ENCODE results near the gene KIF21B.

KIF21B gene

DNA sequence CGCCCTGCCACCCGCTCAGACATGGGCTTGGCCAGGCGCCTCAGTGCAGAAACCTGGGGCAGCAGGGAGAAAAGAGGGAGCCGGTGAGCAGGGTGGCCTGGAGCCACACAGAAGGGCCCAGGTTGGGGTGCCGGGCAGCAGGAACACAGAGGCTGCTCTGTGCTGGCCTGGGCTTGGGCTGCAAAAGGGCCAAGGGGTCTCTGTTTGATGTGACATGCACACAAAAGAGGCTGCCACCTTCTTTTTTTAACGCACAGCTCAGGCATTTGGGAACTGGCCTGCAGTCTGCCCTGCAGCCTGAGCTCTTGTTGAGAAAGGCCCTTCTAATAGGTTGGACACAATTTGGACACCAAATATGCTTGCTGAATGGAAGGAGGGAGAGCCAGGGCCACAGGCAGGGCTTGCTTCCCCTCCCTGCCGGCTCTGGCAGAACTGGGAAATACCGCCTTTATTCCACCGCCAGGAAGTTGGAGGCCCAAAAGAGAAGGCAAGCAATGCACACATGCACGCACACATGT, 32.4 kb downstream of the KIF21B start:
- DNase-seq: no peak

DNA sequence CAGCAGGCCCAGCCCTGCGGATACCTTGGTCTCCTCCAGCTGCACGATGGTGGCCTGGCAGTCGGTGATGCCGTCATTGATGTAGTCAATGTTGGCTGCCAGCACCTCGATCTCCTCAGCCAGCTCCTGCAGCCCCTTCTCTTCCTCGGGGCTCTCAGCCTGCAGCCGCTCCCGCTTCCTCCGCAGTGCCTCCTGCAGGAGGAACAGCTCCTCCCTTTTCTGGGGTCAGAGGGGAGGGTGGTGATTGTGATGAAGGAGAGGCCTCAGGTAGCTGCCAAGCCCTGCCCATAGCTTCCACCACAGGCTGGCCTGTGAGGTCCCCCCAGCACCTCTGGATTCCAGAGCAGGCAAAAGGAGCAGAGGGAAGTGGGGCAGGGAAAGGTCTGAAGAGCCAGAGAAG, 33.4 kb downstream of the KIF21B start:
- DNase-seq: no peak

DNA sequence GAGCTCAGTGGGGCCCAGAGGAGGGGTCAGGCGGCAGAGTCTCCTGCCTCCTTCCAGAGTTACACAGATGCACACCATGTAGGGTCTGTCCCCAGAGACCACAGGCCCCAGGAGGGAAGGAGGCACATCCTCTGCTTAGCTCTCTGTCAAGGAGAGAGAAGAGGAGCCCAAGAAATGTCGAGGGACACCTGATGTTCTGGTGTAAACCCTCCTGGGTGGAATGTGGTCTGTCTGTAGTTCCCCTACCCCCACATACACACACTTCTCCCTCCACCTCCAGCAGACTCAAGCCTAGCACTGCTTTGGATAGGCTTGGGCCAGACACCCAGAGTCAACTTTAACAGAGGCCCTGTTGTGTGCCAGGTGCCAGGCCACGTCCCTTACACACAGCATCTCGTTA, 34.2 kb downstream of the KIF21B start:
- no peak for DNase-seq

DNA sequence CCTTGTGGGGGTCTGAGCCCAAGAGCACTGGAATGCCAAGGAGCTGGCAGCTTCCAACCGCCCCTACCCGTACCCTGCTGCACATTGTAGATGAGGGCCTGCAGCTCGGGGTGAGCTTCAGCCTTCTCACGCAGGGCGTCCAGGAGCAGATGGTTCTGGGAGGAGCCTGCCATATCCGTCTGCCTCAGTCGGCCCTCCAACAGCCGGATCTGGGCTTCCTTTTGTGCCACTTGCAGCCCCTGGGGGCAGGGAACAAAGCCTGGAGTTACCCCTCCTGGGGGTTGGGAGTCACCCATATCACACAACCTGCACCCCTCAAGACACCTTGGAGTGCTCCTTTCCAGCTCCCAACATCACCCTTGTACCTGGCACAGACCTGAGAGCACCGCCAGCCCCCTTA, 34.8 kb downstream of the KIF21B start:
- DNase-seq: no peak

DNA sequence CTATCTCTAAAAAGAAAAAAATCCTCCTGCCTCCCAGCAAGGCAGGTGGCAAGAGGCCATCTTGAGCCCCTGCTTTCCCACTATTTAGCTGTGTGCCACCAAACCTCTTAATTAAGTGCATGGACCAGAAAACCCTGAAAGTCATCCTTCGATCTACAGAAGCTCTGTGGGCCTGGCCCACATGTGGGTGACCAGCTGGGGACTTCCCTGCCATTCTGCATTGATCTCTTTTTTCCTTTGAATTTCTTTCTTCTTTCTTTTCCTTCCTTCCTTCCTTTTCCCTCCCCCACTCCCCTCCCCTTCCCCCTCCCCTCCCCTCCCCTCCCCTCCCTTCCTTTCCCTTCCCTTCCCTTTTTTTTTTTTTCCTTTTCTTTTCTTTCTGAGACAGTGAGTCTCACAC, 38.0 kb downstream of the KIF21B start:
- DNase-seq: no peak

DNA sequence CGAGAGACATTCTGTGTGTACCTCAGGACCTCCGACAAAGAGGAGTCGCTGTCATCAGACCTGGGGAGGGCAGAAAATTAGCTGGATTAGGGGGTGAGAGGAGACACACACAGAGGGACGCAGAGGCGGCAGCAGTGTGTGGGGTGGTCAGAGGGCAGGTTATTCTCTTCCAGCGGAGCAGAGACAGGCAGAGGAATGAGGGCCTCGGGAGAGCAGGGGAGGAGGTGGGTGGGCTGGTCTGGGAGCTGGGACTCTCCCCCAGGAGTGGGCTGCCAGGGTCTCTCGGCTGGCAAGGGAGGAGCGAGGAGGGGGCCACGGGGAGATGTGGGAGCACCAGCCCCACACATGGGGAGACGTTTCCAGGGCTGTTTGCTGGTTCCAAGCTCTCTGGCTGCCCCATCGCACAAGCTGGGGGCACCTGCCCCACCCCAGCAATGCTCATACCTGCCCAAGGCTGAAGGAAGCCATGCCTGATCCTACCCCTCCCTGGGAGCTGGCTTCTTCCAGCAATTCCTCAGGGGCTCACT, 40.4 kb downstream of the KIF21B start:
- no peak for DNase-seq

DNA sequence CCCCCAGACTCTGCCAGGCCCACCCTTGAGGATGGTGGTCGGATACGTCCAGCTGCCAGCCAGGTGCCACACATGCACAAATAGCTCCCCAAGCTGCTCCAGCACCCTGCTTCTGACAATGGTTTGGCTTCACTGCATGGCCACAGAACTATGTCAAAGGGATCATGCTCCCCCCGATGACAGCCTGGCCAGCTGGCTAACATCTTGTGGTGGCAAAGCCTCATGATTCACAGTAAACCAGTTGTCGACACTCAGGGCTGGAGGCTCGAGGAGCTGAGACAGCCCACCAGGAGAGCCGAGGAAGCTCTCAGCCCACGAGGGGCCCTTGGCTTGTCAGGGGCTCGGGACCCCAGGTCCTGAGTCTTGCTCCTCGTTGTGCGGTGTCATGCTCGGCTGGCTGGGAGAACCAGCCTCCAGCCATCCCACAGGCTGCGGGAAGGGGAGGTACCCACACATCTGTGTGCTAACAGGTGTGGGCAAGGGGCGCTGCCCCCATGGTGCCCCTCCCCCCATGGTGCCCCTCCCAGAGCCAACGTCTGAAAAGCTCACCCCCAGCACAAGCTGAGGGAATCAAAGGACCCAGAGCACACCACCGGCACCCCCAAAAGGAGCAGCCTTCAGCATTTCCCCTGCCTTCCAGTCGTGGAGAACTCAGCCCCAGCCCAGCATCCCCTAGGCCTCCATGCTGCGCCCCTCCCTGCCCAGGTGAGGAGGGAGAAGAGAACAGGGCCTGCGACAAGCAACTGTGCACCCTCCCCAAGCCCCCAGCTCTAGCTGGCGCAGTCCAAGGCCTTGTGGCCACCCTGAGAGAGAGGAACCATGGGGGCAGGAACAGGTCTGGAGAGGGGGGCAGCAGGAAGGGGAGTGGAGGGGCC, 41.2 kb downstream of the KIF21B start:
- DNase-seq: no peak

DNA sequence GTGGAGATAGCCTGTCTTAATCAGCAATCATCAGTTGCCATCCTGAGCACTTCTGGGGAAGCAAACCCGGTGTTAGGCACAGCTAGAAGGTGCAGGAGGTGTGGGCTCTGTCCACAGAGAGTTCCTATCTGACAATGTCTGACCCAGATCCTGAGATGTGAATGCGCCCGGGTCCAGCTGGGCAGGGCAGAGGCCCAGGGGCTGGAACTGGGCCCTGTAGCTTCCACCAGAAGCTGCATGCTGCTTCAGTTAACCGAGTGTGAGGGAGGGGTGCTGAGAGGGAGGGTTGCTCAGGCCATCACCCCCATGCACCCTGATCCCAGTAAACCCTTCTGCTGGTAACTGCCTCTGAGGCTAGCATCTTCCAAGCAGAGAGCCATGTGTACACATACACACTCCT, 42.2 kb downstream of the KIF21B start:
- no peak for DNase-seq

DNA sequence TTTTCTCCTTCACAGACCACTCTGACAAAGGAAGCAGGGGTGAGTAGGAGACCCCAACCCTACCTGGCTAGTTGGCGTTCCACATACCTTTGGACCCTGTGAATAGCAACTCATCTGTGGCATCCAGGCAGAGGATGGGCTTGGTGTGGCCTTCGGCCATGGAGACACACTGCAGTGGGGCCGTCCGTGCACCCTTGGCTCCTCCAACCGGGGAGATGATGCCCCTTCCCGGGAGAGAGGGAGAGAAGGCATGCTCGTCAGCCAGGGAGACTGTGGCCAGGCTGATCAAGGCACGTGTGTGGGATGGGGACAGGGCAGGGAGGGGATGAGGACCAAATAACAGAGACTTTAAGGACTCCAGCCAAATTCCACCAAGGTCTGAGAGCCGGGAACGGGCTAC, 42.6 kb downstream of the KIF21B start:
- no peak for DNase-seq

DNA sequence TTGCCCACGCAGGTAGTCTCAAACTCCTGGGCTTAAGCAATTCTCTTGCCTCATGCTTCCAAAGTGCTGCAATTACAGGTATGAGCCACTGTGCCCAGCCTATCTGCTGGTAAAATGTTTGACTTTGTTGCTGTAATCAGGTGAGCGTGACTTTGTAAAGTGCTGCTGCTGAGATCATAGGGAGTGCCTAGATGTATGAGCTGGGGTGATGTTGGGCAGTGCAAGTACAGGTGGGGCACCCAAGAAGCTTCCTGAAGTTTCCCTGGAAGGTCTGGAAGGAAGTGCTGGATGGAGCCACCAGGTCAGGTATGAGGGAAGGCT, 43.1 kb downstream of the KIF21B start:
- DNase-seq: no peak

DNA sequence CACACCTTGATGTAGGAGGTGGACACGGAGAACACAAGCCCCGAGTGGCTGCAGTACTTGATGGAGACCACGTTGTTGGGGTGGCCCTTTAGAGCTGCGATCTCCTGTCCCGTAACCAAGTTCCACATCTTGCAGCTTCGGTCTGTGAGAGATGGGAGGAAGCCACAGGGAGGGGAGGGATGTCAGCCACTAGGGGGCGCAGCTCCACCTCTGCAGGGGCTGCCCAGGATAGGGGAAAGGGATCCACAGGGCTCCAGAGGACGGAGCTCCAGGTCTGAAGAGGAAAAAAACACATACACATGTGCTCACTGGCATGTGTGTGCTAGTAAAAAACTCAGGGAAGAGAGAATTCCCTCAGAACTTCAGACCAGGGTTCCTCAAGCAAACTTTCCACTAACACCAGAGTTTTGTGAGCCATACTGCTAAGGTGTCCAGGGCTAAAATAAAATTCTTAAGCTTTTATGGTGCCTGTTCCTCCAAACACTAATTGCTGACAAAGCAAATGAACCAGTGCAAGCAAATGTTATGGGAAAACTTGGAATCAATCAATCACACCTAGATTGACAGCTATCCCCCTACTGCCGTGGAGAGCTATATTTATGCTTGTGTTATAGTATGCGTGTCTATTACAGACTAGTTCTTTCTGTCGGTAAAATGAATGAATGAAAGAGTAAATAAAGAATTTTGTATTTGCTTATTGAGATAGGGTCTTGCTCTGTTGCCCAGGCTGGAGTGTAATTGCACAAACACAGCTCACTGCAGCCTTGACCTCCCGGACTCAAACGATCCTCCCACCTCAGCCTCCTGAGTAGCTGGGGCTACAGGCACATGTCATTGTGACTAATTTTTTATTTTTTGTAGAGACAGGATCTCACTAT, 43.7 kb downstream of the KIF21B start:
- DNase-seq: peak; percentile 60

DNA sequence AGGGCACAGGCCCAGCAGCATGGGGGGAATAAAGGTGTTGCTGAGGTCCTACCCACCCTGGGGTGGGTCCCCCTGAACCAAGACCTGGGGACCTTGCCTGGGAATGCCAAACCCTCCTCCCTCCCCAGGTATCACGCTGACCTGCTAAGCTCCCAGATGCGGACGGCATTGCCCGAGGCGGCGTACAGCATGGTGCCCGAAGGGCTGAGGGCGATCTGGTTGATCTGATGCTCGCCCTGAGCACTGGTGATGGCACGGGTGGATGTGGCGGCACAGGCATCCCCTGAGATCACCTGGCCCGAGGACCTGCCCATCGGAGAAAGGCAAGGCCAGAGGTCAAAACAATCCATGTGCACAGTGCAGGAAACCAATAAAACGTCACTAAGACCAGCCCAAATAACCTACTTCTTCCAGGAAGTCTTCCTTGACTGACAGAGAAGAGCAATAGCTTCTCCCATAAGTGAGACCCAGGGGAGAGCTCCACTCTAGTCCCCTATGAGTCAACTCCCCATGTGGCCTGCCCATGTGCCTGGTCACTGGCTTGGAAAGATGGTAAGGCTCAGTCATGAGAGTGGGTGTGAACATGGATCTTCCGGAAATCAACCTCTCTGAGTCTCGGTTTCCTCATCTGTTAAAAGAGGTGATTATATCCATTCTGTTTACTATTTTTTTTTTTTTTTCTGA, 46.3 kb downstream of the KIF21B start:
- DNase-seq: no peak

DNA sequence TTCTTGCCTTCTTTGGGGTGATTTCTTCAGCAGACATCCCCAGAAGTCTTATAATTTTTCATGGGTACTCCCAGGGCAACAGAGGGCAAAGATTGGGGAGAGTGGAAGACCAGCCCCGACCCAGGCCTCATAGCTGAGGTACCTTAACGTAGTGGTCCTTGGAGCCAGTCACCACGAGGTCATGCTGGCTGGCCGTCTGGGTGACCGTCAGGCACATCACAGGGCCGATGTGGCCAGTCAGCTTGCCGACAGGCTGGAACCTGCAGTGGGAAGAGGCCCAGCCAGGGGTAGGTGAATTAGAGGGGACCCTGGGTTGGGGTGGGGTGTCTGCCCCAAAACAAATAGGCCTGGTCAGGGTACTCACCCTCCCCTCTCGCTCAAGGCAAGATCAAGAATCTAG, 46.9 kb downstream of the KIF21B start:
- no peak for DNase-seq

DNA sequence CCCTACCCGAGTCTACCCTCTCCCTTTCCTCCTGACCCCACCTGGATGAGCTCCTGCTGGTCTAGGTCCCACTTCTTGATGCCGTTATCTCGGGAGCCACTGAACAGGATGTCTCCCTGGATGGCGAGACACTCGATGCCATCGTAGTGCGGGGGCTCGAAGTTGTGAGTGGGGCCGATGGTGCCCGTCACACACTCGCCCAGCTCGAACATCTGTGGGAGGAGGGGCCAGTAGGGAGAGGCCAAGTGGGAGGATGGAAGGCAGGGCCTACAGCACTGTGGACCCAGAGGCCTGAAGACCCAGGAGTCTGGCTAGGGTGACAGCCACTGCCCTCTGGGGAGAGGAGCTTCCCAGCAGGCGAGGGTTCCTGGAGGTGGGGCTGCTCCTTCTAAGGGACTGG, 48.1 kb downstream of the KIF21B start:
- no peak for DNase-seq

DNA sequence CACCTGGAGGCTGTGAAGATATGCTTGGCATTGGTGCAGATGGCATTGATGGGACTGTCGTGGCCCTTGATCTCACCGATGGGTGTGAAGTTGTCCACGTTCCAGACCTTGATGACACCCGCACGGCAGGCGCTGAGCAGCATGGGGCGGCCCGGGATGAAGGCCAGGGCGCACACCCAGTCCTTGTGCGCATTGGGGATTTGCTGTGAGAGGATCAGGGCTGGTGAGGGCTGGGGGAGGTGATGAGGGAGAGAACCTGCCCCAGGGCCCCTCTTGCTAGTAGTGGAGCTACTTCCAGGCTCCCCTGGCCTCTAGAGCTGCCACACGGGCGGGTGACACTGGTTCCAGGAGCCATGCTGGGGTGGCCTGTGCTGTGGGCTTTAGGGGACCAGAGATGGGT, 48.8 kb downstream of the KIF21B start:
- no peak for DNase-seq

DNA sequence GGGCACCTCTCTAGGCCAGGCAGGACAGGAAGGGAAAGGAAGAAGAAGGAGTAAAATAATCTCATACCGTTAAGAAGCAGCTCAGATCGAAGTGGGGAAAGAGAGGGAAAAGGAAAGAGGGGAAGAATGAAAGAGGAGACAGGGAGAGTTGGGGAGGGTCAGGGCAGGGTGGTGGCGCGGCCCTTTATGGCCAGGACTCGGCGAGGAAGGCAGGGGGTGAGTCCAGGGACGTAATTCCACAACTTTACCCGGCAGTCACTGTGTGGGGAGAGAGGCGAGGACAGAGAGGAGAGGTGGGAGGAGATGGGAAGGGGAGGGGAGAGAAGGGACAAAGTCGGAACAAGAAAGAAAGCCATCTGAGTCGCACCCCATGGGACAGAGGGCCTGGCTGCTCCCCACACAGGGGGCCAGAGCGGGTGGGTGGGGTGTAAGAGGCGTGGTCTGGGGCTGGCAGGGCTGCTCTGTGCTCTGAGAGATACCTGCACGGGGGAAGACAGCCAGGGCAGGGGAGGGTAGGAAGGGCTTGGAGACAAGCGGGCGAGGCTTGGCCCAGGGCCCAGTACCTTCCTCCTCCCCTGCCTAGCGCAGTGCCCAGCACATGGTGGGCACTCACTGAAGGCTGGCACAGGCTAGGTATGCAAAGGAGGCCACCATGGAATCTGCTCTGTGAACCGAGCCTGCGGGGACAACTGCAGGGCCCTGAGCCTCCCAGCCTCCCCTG, 49.4 kb downstream of the KIF21B start:
- peak; percentile 43 for DNase-seq

DNA sequence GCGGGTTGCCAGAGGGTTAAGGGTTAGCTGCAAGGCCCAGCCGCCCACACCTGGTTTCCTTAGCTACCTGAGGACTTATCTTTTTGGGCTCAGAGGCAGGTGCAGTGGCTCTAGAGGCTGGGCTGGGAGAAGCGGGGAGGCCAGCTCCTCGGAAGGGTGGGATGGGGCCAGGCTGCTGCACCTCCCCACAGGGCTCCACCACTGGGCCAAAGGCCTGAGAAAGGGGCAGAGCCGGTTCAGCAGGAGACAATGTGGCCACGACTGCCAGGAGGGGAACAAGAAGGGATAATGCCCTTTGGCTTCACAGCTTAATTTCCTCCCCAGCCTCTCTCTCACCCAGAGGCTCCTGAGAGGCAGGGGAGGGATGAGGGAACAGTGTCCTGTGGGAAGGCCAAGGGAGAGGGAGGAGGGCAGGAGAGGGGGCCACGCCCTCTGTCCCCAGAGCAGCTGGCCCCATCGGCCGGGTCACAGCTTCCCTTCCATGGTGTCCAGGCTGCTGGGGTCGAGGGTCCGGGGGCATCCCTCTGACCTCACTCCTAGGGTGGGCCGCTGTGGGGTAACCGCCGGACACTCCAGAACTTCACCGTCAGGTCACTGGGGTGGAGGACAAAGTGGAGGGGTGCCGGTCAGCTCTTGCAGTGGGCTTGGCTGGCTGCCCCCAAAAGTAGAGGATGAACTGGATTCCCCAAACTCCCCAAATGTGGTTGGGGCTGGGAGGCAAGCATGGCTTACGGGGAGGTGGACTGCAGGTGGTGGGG, 50.4 kb downstream of the KIF21B start:
- no peak for DNase-seq

DNA sequence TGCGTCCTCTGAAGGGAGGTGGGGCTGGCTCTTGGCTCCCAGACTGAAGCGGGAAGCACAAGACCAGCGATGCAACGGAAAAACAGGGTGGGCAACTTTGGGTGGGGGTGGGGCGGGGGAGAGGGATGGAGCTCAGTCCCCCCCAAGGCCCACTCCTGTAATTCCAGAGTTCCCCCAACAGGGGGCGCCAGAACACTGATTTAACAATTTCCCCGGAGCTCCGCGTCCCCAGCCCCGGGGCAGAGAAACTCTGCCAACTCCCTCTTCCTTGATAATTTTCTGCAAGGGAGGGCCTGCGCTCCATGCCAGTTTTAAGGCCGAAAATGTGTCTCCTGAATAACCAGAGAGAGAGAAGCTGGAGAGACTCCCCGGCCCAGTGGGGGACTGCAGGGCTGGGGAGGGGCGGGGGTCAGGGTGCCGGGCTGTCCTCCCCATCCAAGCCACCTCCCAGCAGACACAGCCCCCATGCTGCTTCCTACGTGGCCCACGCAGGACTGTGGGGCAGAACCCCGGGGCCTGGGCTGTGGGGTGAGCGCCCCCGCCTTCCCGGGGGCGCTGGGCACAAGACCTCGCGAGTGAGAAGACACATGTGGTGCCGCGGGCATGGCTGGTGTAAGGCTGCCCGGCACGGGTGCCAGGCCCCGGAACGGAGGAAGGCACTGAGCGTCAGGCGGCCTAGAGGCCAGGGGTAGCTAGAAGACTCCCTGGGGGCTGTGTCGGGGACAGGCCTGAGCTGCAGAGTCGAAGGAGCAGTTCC, 51.4 kb downstream of the KIF21B start:
- peak; percentile 50 for DNase-seq

DNA sequence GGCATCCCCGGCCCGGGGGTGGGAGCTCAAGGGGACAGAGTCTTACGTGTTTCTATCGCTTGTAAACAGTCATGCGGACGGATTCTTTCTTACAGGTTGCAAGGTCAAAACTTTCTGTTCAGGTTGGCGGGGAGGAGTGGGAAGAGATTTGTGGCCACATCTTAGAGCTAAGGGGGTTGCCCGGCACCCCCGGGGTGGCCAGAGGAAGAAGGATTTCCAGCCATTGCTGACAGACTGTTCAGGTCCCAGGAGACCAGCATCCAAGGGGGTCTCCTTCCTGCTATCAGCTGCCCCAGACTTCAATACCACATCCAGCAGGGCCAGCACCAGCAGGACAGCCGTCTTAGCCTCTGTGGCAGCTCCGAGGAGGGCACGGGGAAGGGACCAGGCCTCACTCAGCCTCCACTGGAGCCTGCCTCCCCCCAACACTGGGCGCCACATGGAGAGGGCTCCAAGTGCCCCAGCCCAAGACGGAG, 52.0 kb downstream of the KIF21B start:
- no peak for DNase-seq

DNA sequence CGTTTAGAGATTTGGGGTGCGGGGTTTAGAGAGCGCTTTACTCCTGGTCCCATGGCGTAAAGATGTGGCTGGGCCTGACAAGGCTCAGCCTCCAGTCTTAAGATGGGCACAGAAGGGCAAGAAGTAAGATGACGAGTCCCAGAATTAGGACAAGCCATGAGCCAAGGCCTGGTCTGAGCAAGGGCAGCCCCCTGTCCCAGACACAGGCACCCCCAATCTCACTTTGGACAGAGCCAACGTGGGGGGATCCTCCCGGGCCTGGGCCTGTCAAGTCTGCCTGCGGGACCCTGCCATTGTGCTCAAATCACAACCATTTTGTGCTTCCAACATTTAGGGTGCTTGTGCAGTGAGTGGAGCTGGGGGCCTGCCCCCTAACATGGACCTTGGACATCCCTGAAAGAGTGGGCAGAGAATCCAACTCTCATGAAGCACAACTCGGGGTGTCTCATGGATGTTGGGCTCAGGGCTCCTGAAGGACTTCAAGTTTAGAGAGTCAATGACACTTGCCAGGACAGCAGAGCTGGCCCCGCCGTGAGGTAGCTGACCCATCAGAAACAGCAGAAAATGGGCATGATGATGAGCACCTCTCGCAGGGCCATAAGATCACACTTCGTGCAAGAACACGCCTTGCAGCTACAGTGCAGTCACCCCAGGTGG, 52.6 kb downstream of the KIF21B start:
- no peak for DNase-seq

Measured in hematopoietic multipotent progenitor cell treated with erythropoietin and hydrocortisone succinate and interleukin-3 and kit ligand, for 8 days (in vitro differentiated cells).